GM21576 (cell line): Measurements from ENCODE around the gene GALNT14.

Source experiments
- ATAC-seq: cut with Tn5 transposase; IDR thresholded peaks from one replicate; pipeline ENCODE4 v1.9.1; 2021; ENCODE audit warnings: mild to moderate bottlenecking, moderate library complexity; ENCODE audit not compliant: unreplicated experiment

Gene GALNT14

GRCh38 chr2:31016648-31017047 lies 121.6 kb downstream of the GALNT14 start:
- ATAC-seq: no peak

- no peak for ATAC-seq
These were observed 123.7 kb downstream of the GALNT14 start for GRCh38 chr2:31014516-31014915.

- ATAC-seq: no peak
These were observed 124.9 kb downstream of the GALNT14 start for GRCh38 chr2:31013301-31013700.

GRCh38 chr2:31012406-31012805 lies 125.8 kb downstream of the GALNT14 start:
- ATAC-seq: no peak

- no peak for ATAC-seq
These were observed 126.7 kb downstream of the GALNT14 start for GRCh38 chr2:31011587-31011986.

GRCh38 chr2:31008561-31009114 lies 129.6 kb downstream of the GALNT14 start:
- no peak for ATAC-seq

- no peak for ATAC-seq
These were observed 134.0 kb downstream of the GALNT14 start for GRCh38 chr2:31004257-31004656.

GRCh38 chr2:31003749-31004148 lies 134.5 kb downstream of the GALNT14 start:
- no peak for ATAC-seq

GRCh38 chr2:31002537-31003150 lies 135.6 kb downstream of the GALNT14 start:
- no peak for ATAC-seq

GRCh38 chr2:31000970-31001369 lies 137.3 kb downstream of the GALNT14 start:
- no peak for ATAC-seq

GRCh38 chr2:30998672-30999071 lies 139.6 kb downstream of the GALNT14 start:
- ATAC-seq: no peak

- no peak for ATAC-seq
These were observed 140.3 kb downstream of the GALNT14 start for GRCh38 chr2:30997979-30998378.

GRCh38 chr2:30994227-30995056 lies 143.8 kb downstream of the GALNT14 start:
- no peak for ATAC-seq

- no peak for ATAC-seq
These were observed 145.5 kb downstream of the GALNT14 start for GRCh38 chr2:30992781-30993180.

- no peak for ATAC-seq
These were observed 147.6 kb downstream of the GALNT14 start for GRCh38 chr2:30990671-30991070.

GRCh38 chr2:30990176-30990575 lies 148.1 kb downstream of the GALNT14 start:
- ATAC-seq: no peak

- ATAC-seq: no peak
These were observed 148.5 kb downstream of the GALNT14 start for GRCh38 chr2:30989746-30990145.

GRCh38 chr2:30987566-30987965 lies 150.7 kb downstream of the GALNT14 start:
- no peak for ATAC-seq

GRCh38 chr2:30986231-30986580 lies 152.0 kb downstream of the GALNT14 start:
- no peak for ATAC-seq

GRCh38 chr2:30985493-30986230 lies 152.6 kb downstream of the GALNT14 start:
- no peak for ATAC-seq

- no peak for ATAC-seq
These were observed 154.1 kb downstream of the GALNT14 start for GRCh38 chr2:30984148-30984547.

GRCh38 chr2:30981510-30981909 lies 156.7 kb downstream of the GALNT14 start:
- ATAC-seq: no peak
